OCI-LY7 (cell line): Measurements from ENCODE around the gene DAPK1. TPM values are rescaled to one million over a fixed set of nuclear protein-coding genes. Genes with fewer than 3 reads are reported as not detected.

Experiments used
- BruUV-seq: library from RNA; stranded (reverse); fragments of 400-500 nt; replicated peaks from 2 replicates; lab custom pipeline; 2021; lab: Mats Ljungman, UMichigan
- CTCF ChIA-PET: fragments of 300-600 bp; sonication (Branson Sonifier 250); formaldehyde crosslinking; loops from one replicate; lab custom pipeline; 2022; ENCODE audit warnings: antibody characterized with exemption; ENCODE audit not compliant: unreplicated experiment; lab: Charles Lee
- POLR2A ChIA-PET: fragments of 300-600 bp; sonication (Branson Sonifier 250); formaldehyde crosslinking; loops from one replicate; lab custom pipeline; 2022; ENCODE audit warnings: antibody characterized with exemption; lab: Charles Lee
- DNase-seq: peaks from one replicate; pipeline ENCODE4 v3.0.0-alpha.2; 2015; ENCODE audit warnings: low spot score
- H2AFZ ChIP-seq: fragments of 200-600 bp; sonication (generic), shearing (Covaris generic); 2 replicates; pipeline ENCODE4 v1.6.1; 2014; ENCODE audit warnings: mild to moderate bottlenecking, antibody characterized with exemption, low read length, moderate library complexity
- H3K27ac ChIP-seq: fragments of 200-600 bp; sonication (generic); 2 replicates; pipeline ENCODE4 v1.5.1; 2014; ENCODE audit warnings: mixed run types, low read depth, mild to moderate bottlenecking, moderate library complexity, low read length, inconsistent platforms; ENCODE audit not compliant: poor library complexity, severe bottlenecking
- H3K36me3 ChIP-seq: fragments of 200-600 bp; sonication (generic); 2 replicates; pipeline ENCODE4 v1.6.1; 2014; ENCODE audit warnings: mild to moderate bottlenecking, antibody characterized with exemption, low read length, moderate library complexity, mixed read lengths; ENCODE audit not compliant: insufficient read depth
- H3K4me1 ChIP-seq: fragments of 200-600 bp; sonication (generic); 2 replicates; pipeline ENCODE4 v1.5.1; 2014; ENCODE audit warnings: mild to moderate bottlenecking, low read length; ENCODE audit not compliant: insufficient read depth, poor library complexity, severe bottlenecking
- H3K4me2 ChIP-seq: fragments of 200-600 bp; sonication (generic); 2 replicates; pipeline ENCODE4 v1.6.1; 2014; ENCODE audit warnings: mild to moderate bottlenecking, low read length
- H3K4me3 ChIP-seq: fragments of 200-600 bp; sonication (generic); 2 replicates; pipeline ENCODE4 v1.5.1; 2014; ENCODE audit warnings: mild to moderate bottlenecking, low read depth, low read length; ENCODE audit not compliant: poor library complexity, severe bottlenecking
- H3K79me2 ChIP-seq: fragments of 200-600 bp; sonication (generic); 2 replicates; pipeline ENCODE4 v1.6.1; 2016; ENCODE audit warnings: low read depth, mild to moderate bottlenecking, low read length, moderate library complexity, mixed read lengths; ENCODE audit not compliant: insufficient read depth
- H3K9me2 ChIP-seq: fragments of 200-600 bp; sonication (generic); 2 replicates; pipeline ENCODE4 v1.6.1; 2016; ENCODE audit warnings: mild to moderate bottlenecking, low read length, mixed read lengths; ENCODE audit not compliant: insufficient read depth
- H3K9me3 ChIP-seq: fragments of 200-600 bp; sonication (generic); 2 replicates; pipeline ENCODE4 v1.6.1; 2014; ENCODE audit warnings: mild to moderate bottlenecking, mixed run types, low read length, mixed read lengths
- H4K20me1 ChIP-seq: fragments of 200-600 bp; sonication (generic); 2 replicates; pipeline ENCODE4 v1.6.1; 2014; ENCODE audit warnings: mild to moderate bottlenecking, antibody characterized with exemption, low read length, moderate library complexity, mixed read lengths; ENCODE audit not compliant: insufficient read depth
- CTCF ChIP-seq: fragments of 200-600 bp; sonication (generic); conservative IDR thresholded peaks from 2 replicates; pipeline ENCODE4 v1.5.1; 2014; ENCODE audit warnings: mild to moderate bottlenecking, antibody characterized with exemption, low read length, moderate library complexity, mixed read lengths
- EZH2phosphoT487 ChIP-seq: fragments of 200-600 bp; sonication (generic); IDR thresholded peaks from 2 replicates; pipeline ENCODE4 v1.6.1; 2018; ENCODE audit warnings: low read depth, borderline replicate concordance, mild to moderate bottlenecking, mixed run types, antibody characterized with exemption, low read length, moderate library complexity, mixed read lengths
- intact Hi-C: fragments of 100-400 bp; cut with micrococcal nuclease; formaldehyde crosslinking; loops from one replicate; pipeline ENCODE4 v1.10.0; 2022; ENCODE audit not compliant: unreplicated experiment
- total RNA-seq, 2 experiments: library from RNA; depleted of rRNA in 1 of 2; stranded (reverse); fragments of >200 nt in 1 of 2; shearing (Covaris generic) in 1 of 2; gene quantifications; 2 replicates each; pipeline ENCODE4 v1.2.3, GENCODE V29; 2014 to 2022

DAPK1 gene
- total RNA-seq, 2 experiments from 2014 or later = 0.25 to 3.5 TPM

- Histone ChIP-seq H4K20me1 (no peaks in the 10 kb centered on the region), H3K4me1 (peaks cover 7% of the 10 kb centered on the region), H3K9me2 (no peaks in the 10 kb centered on the region), H2AFZ (no peak overlapping the region), H3K4me2 (no peak overlapping the region), H3K79me2 (no peaks in the 10 kb centered on the region), H3K36me3 (no peaks in the 10 kb centered on the region), H3K27ac (no peak overlapping the region), H3K4me3 (no peak overlapping the region), H3K9me3 (no peaks in the 10 kb centered on the region)
- DNase-seq = no peak
- ChIA-PET CTCF (no interaction called here), POLR2A (no interaction called here)
- no TSS peak for BruUV-seq
- TF ChIP-seq CTCF (no peak), EZH2phosphoT487 (no peak)
- intact Hi-C loops = no loop called here
Measured at GRCh38 chr9:87661241-87661640, 163.6 kb downstream of the DAPK1 start.

DNA sequence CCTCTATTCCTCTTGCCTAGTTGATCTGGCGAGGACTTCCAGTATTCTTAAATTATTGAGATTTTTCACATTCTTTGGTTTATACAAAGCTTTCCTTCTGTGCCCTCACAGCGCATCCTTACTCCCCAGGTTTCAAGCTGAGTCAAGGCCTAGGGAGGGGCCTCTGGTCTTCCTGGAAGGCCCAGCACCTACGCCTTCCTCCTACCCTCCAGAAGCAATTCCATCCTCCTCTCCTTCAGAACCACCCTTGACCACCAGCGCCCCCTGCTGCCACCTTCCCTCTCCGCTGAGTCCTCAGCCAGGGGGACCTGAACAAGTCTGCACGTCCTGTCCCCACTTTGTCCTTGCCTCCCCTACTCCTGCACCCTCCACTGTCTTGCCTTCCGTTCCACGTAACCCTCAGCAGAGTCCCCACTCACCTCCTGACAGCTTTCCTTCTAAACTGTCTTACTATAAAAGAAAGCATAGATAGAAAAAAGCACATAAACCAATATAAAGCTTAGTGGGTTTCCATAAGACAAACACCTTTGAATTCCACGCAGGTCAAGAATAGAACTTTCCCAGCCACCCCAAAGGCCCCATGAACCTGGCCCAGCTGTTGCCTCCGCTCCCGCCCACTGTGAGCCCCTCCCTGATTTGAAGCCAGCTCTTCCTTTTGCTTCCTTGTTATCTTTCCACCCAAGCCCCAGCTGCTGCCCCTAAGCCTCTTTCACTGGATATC is 165.3 kb downstream of the DAPK1 start:
- H3K4me3 ChIP-seq = no peak overlapping the region
- H3K4me1 ChIP-seq = peaks cover 7% of the 10 kb centered on the region
- H3K27ac ChIP-seq = no peak overlapping the region
- TF ChIP-seq CTCF (peak; percentile 82), EZH2phosphoT487 (no peak)
- 0 out of 2 replicates have a peak overlapping the region, but pooled peaks have one; percentile 14 for H2AFZ ChIP-seq
- CTCF ChIA-PET = interaction anchor here (0.6 to 1.3 kb wide), 4 partner anchors 111 to 1271 kb away, joined by 3 read pairs; no protein-coding TSS in a partner anchor
- H3K36me3 ChIP-seq = no peaks in the 10 kb centered on the region
- intact Hi-C loops = loop anchor here (1.0 to 2.0 kb wide), 2 partner anchors 106 to 326 kb away; no protein-coding TSS in a partner anchor
- H4K20me1 ChIP-seq = no peaks in the 10 kb centered on the region
- BruUV-seq = no TSS peak
- peak; percentile 60 for DNase-seq
- H3K9me2 ChIP-seq = no peaks in the 10 kb centered on the region
- 0 out of 2 replicates have a peak overlapping the region, but pooled peaks have one; percentile 1 for H3K4me2 ChIP-seq
- peaks cover 8% of the 10 kb centered on the region for H3K9me3 ChIP-seq
- no peaks in the 10 kb centered on the region for H3K79me2 ChIP-seq
- POLR2A ChIA-PET = interaction anchor here (0.6 to 1.1 kb wide), 3 partner anchors 10 to 265 kb away, joined by 3 to 5 read pairs (median 3); no protein-coding TSS in a partner anchor
